ENCODE results near the gene GRM2. TPM values are rescaled to one million over a fixed set of nuclear protein-coding genes. Genes with fewer than 3 reads are reported as not detected.

GRM2 gene
- total and polyA plus RNA-seq, 10 of the 15 experiments (the other 5 are each of a cell fraction or from before 2014, with no cell fraction given): 0.01 to 0.14 (median 0.06) TPM; not detected in 5

- BruUV-seq (replicated peaks): no TSS peak
- TF ChIP-seq BCLAF1 (IDR thresholded peaks at IDR 0.05): no peak
- no peak for TF ChIP-seq NR2C2 (IDR thresholded peaks at IDR 0.05; ENCODE audit: borderline replicate concordance, control insufficient read depth, insufficient read length, low read depth)
- no peak for TF ChIP-seq GABPA (IDR thresholded peaks at IDR 0.05; ENCODE audit: low read depth)
- TF ChIP-seq ZZZ3 (IDR thresholded peaks at IDR 0.05; ENCODE audit: control insufficient read depth, insufficient read length, low read depth): no peak
- TF ChIP-seq USF1 (IDR thresholded peaks at IDR 0.05; ENCODE audit: borderline replicate concordance, extremely low read length, insufficient read depth, low read depth, low read length): no peak
- TF ChIP-seq SIX5 (IDR thresholded peaks at IDR 0.05; ENCODE audit: low read depth, low read length, severe bottlenecking): no peak
- TF ChIP-seq HDGF (IDR thresholded peaks at IDR 0.05): no peak
- no peak for TF ChIP-seq SUZ12 (IDR thresholded peaks at IDR 0.05; ENCODE audit: unreplicated experiment)
- no peak for TF ChIP-seq MEF2A (IDR thresholded peaks at IDR 0.05; ENCODE audit: insufficient read depth, low read depth, low read length)
- TF ChIP-seq CBX5 (IDR thresholded peaks at IDR 0.05; ENCODE audit: low read depth): no peak
- no peak for TF ChIP-seq MYC (IDR thresholded peaks at IDR 0.05; ENCODE audit: insufficient read depth, insufficient read length, insufficient replicate concordance, low read length, severe bottlenecking)
- TF ChIP-seq ATF3 (IDR thresholded peaks at IDR 0.05; ENCODE audit: borderline replicate concordance, extremely low read depth, low read depth, low read length): no peak
- TF ChIP-seq RELA (IDR thresholded peaks at IDR 0.05; ENCODE audit: borderline replicate concordance, partially characterized antibody): no peak
- no peak for TF ChIP-seq ZSCAN29 (IDR thresholded peaks at IDR 0.05)
- SMC1A ChIA-PET (ENCODE audit: uncharacterized antibody, unreplicated experiment): interaction anchor here (1.2 kb wide), 1 partner anchor 14 kb away, joined by 3 read pairs; no protein-coding TSS in a partner anchor
- intact Hi-C loops (cut with micrococcal nuclease; ENCODE audit: unreplicated experiment) (no loop called here), in situ Hi-C loops (cut with MboI) (no loop called here)
- FAIRE-seq (no peak), ATAC-seq (no peak), DNase-seq (ENCODE audit: low read depth, low spot score) (no peak)
- no peak overlapping the region for H2AFZ ChIP-seq (ENCODE audit: control insufficient read depth, low read depth, low read length)
- H3K4me2 ChIP-seq (ENCODE audit: control insufficient read depth, insufficient read depth): no peak overlapping the region
- no peaks in the 10 kb centered on the region for H3K79me2 ChIP-seq (ENCODE audit: control insufficient read depth, insufficient read depth, low read length)
- H3K4me1 ChIP-seq (ENCODE audit: control insufficient read depth, insufficient read depth, low read length): no peaks in the 10 kb centered on the region
- H3K9me3 ChIP-seq (replicated peaks; ENCODE audit: control insufficient read depth, insufficient read depth, low read length): no peaks in the 10 kb centered on the region
- no peaks in the 10 kb centered on the region for H4K20me1 ChIP-seq (ENCODE audit: control insufficient read depth, insufficient read depth)
- H3K36me3 ChIP-seq (ENCODE audit: control insufficient read depth in 2 of 2, insufficient read depth in 2 of 2, low read length in 1 of 2): no peaks in the 10 kb centered on the region
- no peaks in the 10 kb centered on the region for H3K27me3 ChIP-seq (replicated peaks in 1 of 2; ENCODE audit: control insufficient read depth in 2 of 2, insufficient read depth in 2 of 2, low read length in 1 of 2)
- H3K4me3 ChIP-seq: no peak overlapping the region
- no peak overlapping the region for H3K27ac ChIP-seq (ENCODE audit: control insufficient read depth, insufficient read depth)
- CTCF ChIA-PET: interaction anchor here (1.8 kb wide), 1 partner anchor 8 kb away, joined by 7 read pairs; no protein-coding TSS in a partner anchor
- 28% methylated on average over 8 of the region's 8 CpGs for WGBS (ENCODE audit: insufficient coverage, insufficient replicate concordance, low lambda C conversion rate, missing lambda C conversion rate)
- POLR2A ChIA-PET: no interaction called here
- no peak overlapping the region for H3K9ac ChIP-seq (ENCODE audit: control insufficient read depth, insufficient read depth, low read length)
- RAD21 ChIA-PET (ENCODE audit: unreplicated experiment): interaction anchor here (0.6 to 1.5 kb wide), 2 partner anchors 89 to 211 kb away, joined by 3 to 4 read pairs; no protein-coding TSS in a partner anchor
Observed at GRCh38 chr3:51711352-51712037, 4.6 kb downstream of the GRM2 start.
